T-cell (primary cell): ENCODE data around the gene CELF1. TPM values are rescaled to one million over a fixed set of nuclear protein-coding genes. Genes with fewer than 3 reads are reported as not detected.
"Not testable (repeated sequence)": the region's sequence is repeated elsewhere in the genome, so short reads cannot be mapped to it uniquely, and the experiment has no call there.

ENCODE experiments used
- ATAC-seq, 4 experiments: fragments of 200-7000 bp in 3 of 4; fragments of 150-1000 bp in 1 of 4; cut with Tn5 transposase; replicated peaks in 1 of 4; 1 replicate in 3 of 4; 2 replicates in 1 of 4; pipeline ENCODE4 v1.10.0; 2021; ENCODE audit warnings: moderate library complexity in 3 of 4, mild to moderate bottlenecking in 2 of 4, moderate number of reproducible peaks in 1 of 4
- CTCF ChIA-PET, 2 donors: fragments of 300-600 bp; sonication (Branson Sonifier 250); formaldehyde crosslinking; loops; one replicate each; lab custom pipeline; 2022; ENCODE audit warnings: antibody characterized with exemption in 2 of 2; lab: Charles Lee
- POLR2A ChIA-PET, 2 donors: fragments of 300-600 bp; sonication (Branson Sonifier 250); formaldehyde crosslinking; loops; one replicate each; lab custom pipeline; 2022; ENCODE audit warnings: antibody characterized with exemption in 2 of 2; lab: Charles Lee
- DNase-seq, 35 experiments: peaks; one replicate each; pipeline versions ENCODE4 v3.0.0 to v3.0.0-alpha.2; 2013 to 2023
- H3K27ac ChIP-seq: one replicate; pipeline ENCODE4 v1.5.1; 2013; ENCODE audit warnings: low read length
- H3K27me3 ChIP-seq, 2 experiments: replicated peaks in 1 of 2; 1 replicate in 1 of 2; 2 replicates in 1 of 2; pipeline versions ENCODE4 v1.6.1 to v1.7.0; 2013; ENCODE audit warnings: low read length in 1 of 2, mixed read lengths in 1 of 2; ENCODE audit not compliant: control insufficient read depth in 2 of 2, insufficient read depth in 2 of 2; ENCODE audit errors: extremely low read depth in 1 of 2
- H3K36me3 ChIP-seq, 2 donors: 1 replicate in 1 of 2; 2 replicates in 1 of 2; pipeline versions ENCODE4 v1.6.1 to v1.7.0; 2013; ENCODE audit warnings: low read length in 1 of 2; ENCODE audit not compliant: control insufficient read depth in 2 of 2, insufficient read depth in 1 of 2; ENCODE audit errors: extremely low read depth in 1 of 2
- H3K4me1 ChIP-seq, 2 experiments: 1 replicate in 1 of 2; 2 replicates in 1 of 2; pipeline versions ENCODE4 v1.6.1 to v1.7.0; 2013; ENCODE audit warnings: low read length in 2 of 2, mixed read lengths in 1 of 2; ENCODE audit not compliant: insufficient read depth in 2 of 2, control insufficient read depth in 1 of 2; ENCODE audit errors: extremely low read depth in 1 of 2
- H3K4me3 ChIP-seq, 2 donors: 1 replicate in 1 of 2; 2 replicates in 1 of 2; pipeline versions ENCODE4 v1.5.1 to v1.7.0; 2013; ENCODE audit warnings: mild to moderate bottlenecking in 2 of 2, low read length in 1 of 2, moderate library complexity in 1 of 2; ENCODE audit not compliant: control insufficient read depth in 1 of 2; ENCODE audit errors: extremely low read depth in 1 of 2
- H3K9me3 ChIP-seq: 2 replicates; pipeline ENCODE4 v1.7.0; 2013
- H3K27ac Mint-ChIP-seq, 2 donors: one replicate each; pipeline ENCODE4 v1.8.0; 2020 to 2021; ENCODE audit warnings: mild to moderate bottlenecking in 2 of 2, mixed read lengths in 2 of 2
- H3K27me3 Mint-ChIP-seq, 2 donors: one replicate each; pipeline ENCODE4 v1.8.0; 2021 to 2022; ENCODE audit warnings: mixed read lengths in 2 of 2
- H3K36me3 Mint-ChIP-seq: one replicate; pipeline ENCODE4 v1.8.0; 2021; ENCODE audit warnings: mixed read lengths
- H3K4me1 Mint-ChIP-seq, 3 donors: one replicate each; pipeline ENCODE4 v1.8.0; 2020 to 2022; ENCODE audit warnings: mixed read lengths in 3 of 3, mild to moderate bottlenecking in 1 of 3
- H3K4me3 Mint-ChIP-seq, 3 donors: one replicate each; pipeline ENCODE4 v1.8.0; 2020 to 2022; ENCODE audit warnings: mild to moderate bottlenecking in 3 of 3, mixed read lengths in 3 of 3, moderate library complexity in 3 of 3
- H3K9me3 Mint-ChIP-seq, 3 donors: one replicate each; pipeline ENCODE4 v1.8.0; 2020 to 2022; ENCODE audit warnings: mixed read lengths in 3 of 3
- WGBS: methylation state at CpG from one replicate; pipeline ENCODE4 v1.1.5; 2013; ENCODE audit warnings: missing lambda C conversion rate; ENCODE audit not compliant: insufficient coverage; 5-methylcytosine and 5-hydroxymethylcytosine counted together
- total RNA-seq, 35 experiments: library from RNA in 6 of 35; stranded (reverse) in 6 of 35; fragments of 120-200 nt in 1 of 35; gene quantifications; one replicate each; pipeline versions ENCODE4 v1.2.1 to v1.2.4 and lab custom pipeline; 2013 to 2026

CELF1 gene
- total RNA-seq, 5 donors from 2014 or later (not counting 1 experiment from before 2014, with no cell fraction given), result 109 to 124 (median 123) TPM

- no peak overlapping the region for H3K4me3 ChIP-seq
- peaks cover 0 to under 1% (median 0%) of the 10 kb centered on the region in 3 donors for H3K9me3 Mint-ChIP-seq
- peaks cover 12% of the 10 kb centered on the region for H3K36me3 Mint-ChIP-seq
- no peak overlapping the region for H3K27ac Mint-ChIP-seq
- ChIA-PET CTCF (interaction anchor here (0.6 to 0.7 kb wide), 2 partner anchors 41 to 159 kb away, joined by 3 to 8 read pairs; no protein-coding TSS in a partner anchor), POLR2A (interaction anchor here in 1 of 2 donors (1.0 kb wide), 1 partner anchor 27 kb away, joined by 3 read pairs; no protein-coding TSS in a partner anchor)
- DNase-seq, result no peak
- H3K27me3 Mint-ChIP-seq, result no peaks in the 10 kb centered on the region
- peaks cover 39 to 61% (median 53%) of the 10 kb centered on the region in 3 donors for H3K4me1 Mint-ChIP-seq
- no peak overlapping the region for H3K27ac ChIP-seq
- H3K27me3 ChIP-seq, result no peaks in the 10 kb centered on the region
- no peak for ATAC-seq
- H3K4me1 ChIP-seq, result peaks cover 0 to 37% of the 10 kb centered on the region in 2 experiments
- H3K36me3 ChIP-seq, result peaks cover 0 to 13% of the 10 kb centered on the region in 2 donors
- WGBS, result no CpG with 5 or more reads among the region's 2 CpGs
- no peaks in the 10 kb centered on the region for H3K9me3 ChIP-seq
- H3K4me3 Mint-ChIP-seq, result no peak overlapping the region
Observed at GRCh38 chr11:47533690-47534151, 19.2 kb downstream of the CELF1 start.

GRCh38 chr11:47532597-47533213, 20.2 kb downstream of the CELF1 start:
- Mint-ChIP-seq H3K4me3 (no peak overlapping the region), H3K27me3 (no peaks in the 10 kb centered on the region), H3K4me1 (peaks cover 34 to 62% (median 53%) of the 10 kb centered on the region in 3 donors), H3K27ac (peak overlapping the region in 1 of 2 donors; percentile 46), H3K36me3 (peaks cover 13% of the 10 kb centered on the region), H3K9me3 (no peaks in the 10 kb centered on the region)
- DNase-seq, result no peak
- H3K4me3 ChIP-seq, result no peak overlapping the region
- peaks cover 0 to 41% of the 10 kb centered on the region in 2 experiments for H3K4me1 ChIP-seq
- ChIA-PET CTCF (interaction anchor here (0.5 to 1.5 kb wide), 7 partner anchors 11 to 937 kb away, joined by 3 to 4 read pairs (median 3); no protein-coding TSS in a partner anchor), POLR2A (interaction anchor here (0.6 to 0.7 kb wide), 3 partner anchors 315 to 1423 kb away, joined by 3 to 6 read pairs (median 3); partner anchors contain the start of gene NUP160 (in 1 of the 2))
- H3K36me3 ChIP-seq, result peaks cover 0 to 13% of the 10 kb centered on the region in 2 donors
- 100% methylated on average over 1 of the region's 2 CpGs for WGBS
- ATAC-seq, result no peak
- no peaks in the 10 kb centered on the region for H3K9me3 ChIP-seq
- no peaks in the 10 kb centered on the region for H3K27me3 ChIP-seq
- H3K27ac ChIP-seq, result no peak overlapping the region

GRCh38 chr11:47531666-47532065, 21.3 kb downstream of the CELF1 start:
- Histone ChIP-seq H3K9me3 (no peaks in the 10 kb centered on the region), H3K36me3 (peaks cover 0 to 13% of the 10 kb centered on the region in 2 donors), H3K27me3 (no peaks in the 10 kb centered on the region), H3K27ac (no peak overlapping the region), H3K4me3 (no peak overlapping the region), H3K4me1 (peaks cover 3 to 38% of the 10 kb centered on the region in 2 experiments)
- H3K4me1 Mint-ChIP-seq, result peaks cover 29 to 58% (median 57%) of the 10 kb centered on the region in 3 donors
- H3K27me3 Mint-ChIP-seq, result no peaks in the 10 kb centered on the region
- ChIA-PET CTCF (interaction anchor here in 1 of 2 donors (0.6 to 1.5 kb wide), 2 partner anchors 8 to 10 kb away, joined by 3 read pairs; no protein-coding TSS in a partner anchor), POLR2A (interaction anchor here in 1 of 2 donors (1.0 kb wide), 1 partner anchor 16 kb away, joined by 3 read pairs; no protein-coding TSS in a partner anchor)
- DNase-seq (no peak), ATAC-seq (no peak)
- no peaks in the 10 kb centered on the region for H3K9me3 Mint-ChIP-seq
- H3K4me3 Mint-ChIP-seq, result no peak overlapping the region
- H3K27ac Mint-ChIP-seq, result no peak overlapping the region
- peaks cover 13% of the 10 kb centered on the region for H3K36me3 Mint-ChIP-seq
- WGBS, result no CpG with 5 or more reads among the region's 3 CpGs

- ATAC-seq, H3K27me3 ChIP-seq, H3K4me3 ChIP-seq, DNase-seq, H3K9me3 Mint-ChIP-seq, H3K27ac ChIP-seq, H3K27me3 Mint-ChIP-seq, H3K9me3 ChIP-seq, CTCF ChIA-PET: not testable (repeated sequence)
- H3K27ac Mint-ChIP-seq, result peak overlapping the region; percentile 23 to 48
- H3K36me3 Mint-ChIP-seq, result peaks cover 14% of the 10 kb centered on the region
- 92% methylated on average over 7 of the region's 9 CpGs for WGBS
- Histone ChIP-seq H3K36me3 (peaks cover 0 to 12% of the 10 kb centered on the region in 2 donors), H3K4me1 (peaks cover 3 to 37% of the 10 kb centered on the region in 2 experiments)
- peaks cover 38 to 64% (median 64%) of the 10 kb centered on the region in 3 donors for H3K4me1 Mint-ChIP-seq
- POLR2A ChIA-PET, result interaction anchor here in 1 of 2 donors (0.7 kb wide), 1 partner anchor 13 kb away, joined by 3 read pairs; no protein-coding TSS in a partner anchor
- H3K4me3 Mint-ChIP-seq, result peak overlapping the region in 1 of 3 donors; percentile 15
Observed at GRCh38 chr11:47530721-47531120, 22.2 kb downstream of the CELF1 start.

GRCh38 chr11:47529951-47530350, 23.0 kb downstream of the CELF1 start:
- Mint-ChIP-seq H3K36me3 (peaks cover 13% of the 10 kb centered on the region), H3K9me3 (no peaks in the 10 kb centered on the region), H3K27me3 (no peaks in the 10 kb centered on the region), H3K4me3 (peak overlapping the region in 1 of 3 donors; percentile 15), H3K27ac (peak overlapping the region in 1 of 2 donors; percentile 48), H3K4me1 (peaks cover 40 to 69% (median 69%) of the 10 kb centered on the region in 3 donors)
- WGBS, result no CpG with 5 or more reads among the region's 4 CpGs
- Histone ChIP-seq H3K9me3 (no peaks in the 10 kb centered on the region), H3K4me1 (peaks cover 10 to 42% of the 10 kb centered on the region in 2 experiments), H3K4me3 (no peak overlapping the region), H3K27me3 (no peaks in the 10 kb centered on the region), H3K36me3 (peaks cover 0 to 9% of the 10 kb centered on the region in 2 donors), H3K27ac (no peak overlapping the region)
- POLR2A ChIA-PET, result no interaction called here
- no peak for DNase-seq
- CTCF ChIA-PET, result no interaction called here
- ATAC-seq, result no peak

- ChIA-PET CTCF (interaction anchor here in 1 of 2 donors (0.6 kb wide), 1 partner anchor 10 kb away, joined by 7 read pairs; no protein-coding TSS in a partner anchor), POLR2A (no interaction called here)
- H3K27ac ChIP-seq, result no peak overlapping the region
- ATAC-seq (no peak), DNase-seq (no peak)
- H3K4me3 ChIP-seq, result no peak overlapping the region
- peaks cover 11% of the 10 kb centered on the region for H3K36me3 Mint-ChIP-seq
- no peaks in the 10 kb centered on the region for H3K9me3 Mint-ChIP-seq
- no peaks in the 10 kb centered on the region for H3K27me3 ChIP-seq
- H3K4me3 Mint-ChIP-seq, result no peak overlapping the region
- H3K9me3 ChIP-seq, result no peaks in the 10 kb centered on the region
- H3K4me1 Mint-ChIP-seq, result peaks cover 47 to 79% (median 72%) of the 10 kb centered on the region in 3 donors
- no CpG with 5 or more reads among the region's 6 CpGs for WGBS
- peaks cover 0 to 9% of the 10 kb centered on the region in 2 donors for H3K36me3 ChIP-seq
- peaks cover 28 to 51% of the 10 kb centered on the region in 2 experiments for H3K4me1 ChIP-seq
- no peaks in the 10 kb centered on the region for H3K27me3 Mint-ChIP-seq
- H3K27ac Mint-ChIP-seq, result no peak overlapping the region
Observed at GRCh38 chr11:47527186-47527585, 25.7 kb downstream of the CELF1 start.
